Epithelial cell of proximal tubule (primary cell): Measurements from ENCODE around the gene CLIC1. TPM values are rescaled to one million over a fixed set of nuclear protein-coding genes. Genes with fewer than 3 reads are reported as not detected.

Experiments used
- DNase-seq: peaks from one replicate; pipeline ENCODE4 v3.0.0-alpha.2; 2011; ENCODE audit warnings: low read depth
- H3K4me3 ChIP-seq: 2 replicates; pipeline ENCODE4 v1.5.1; 2011; ENCODE audit warnings: low read depth, mild to moderate bottlenecking, low read length
- total RNA-seq: library from RNA; depleted of rRNA; stranded (reverse); fragments of >200 nt; gene quantifications from 2 replicates; pipeline ENCODE4 v1.2.3, GENCODE V29; 2015
- TF ChIP-seq, protein P1 (sequence below): conservative IDR thresholded peaks from 2 replicates; pipeline ENCODE4 v1.5.1; 2012; ENCODE audit warnings: low read depth, mild to moderate bottlenecking, low read length

Gene CLIC1
- total RNA-seq, 1 donor from 2014 or later: 938 TPM

DNA sequence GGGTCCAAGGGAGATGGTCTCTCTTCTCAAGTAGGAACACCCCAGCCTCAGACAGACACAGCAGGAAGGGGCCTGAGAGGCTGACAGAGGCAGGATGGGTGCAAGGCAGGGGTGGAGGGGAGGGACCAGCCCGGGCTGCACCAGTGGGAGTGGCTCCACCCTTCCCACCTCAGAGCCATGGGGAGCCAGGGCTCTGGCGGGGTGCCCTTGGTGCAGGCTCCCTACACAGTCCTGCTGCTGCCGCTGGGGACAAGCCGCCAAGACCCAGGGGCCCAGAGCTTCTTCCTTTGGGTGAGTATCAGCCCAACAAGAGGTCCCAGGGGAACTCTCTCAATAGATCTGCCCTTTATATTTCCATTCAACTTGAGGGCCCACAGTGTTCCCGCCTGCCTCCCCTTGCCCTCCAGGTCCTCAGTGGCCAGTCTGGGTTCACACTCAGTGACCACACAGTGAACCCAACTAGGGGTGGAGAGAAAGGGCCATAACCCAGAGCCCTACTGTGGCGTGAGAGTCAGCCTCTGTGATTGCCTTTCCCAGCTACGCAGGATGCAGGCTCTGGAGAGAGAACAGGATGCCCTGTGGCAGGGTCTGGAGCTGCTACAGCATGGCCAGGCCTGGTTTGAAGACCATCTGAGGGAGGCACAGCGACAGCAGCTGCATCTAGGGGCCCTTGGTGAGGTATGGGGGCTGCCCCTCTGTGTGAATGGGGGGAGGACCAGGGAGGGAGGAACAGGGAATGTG, 26.7 kb upstream of the CLIC1 start:
- no peak overlapping the region for H3K4me3 ChIP-seq
- TF ChIP-seq, protein P1, sequence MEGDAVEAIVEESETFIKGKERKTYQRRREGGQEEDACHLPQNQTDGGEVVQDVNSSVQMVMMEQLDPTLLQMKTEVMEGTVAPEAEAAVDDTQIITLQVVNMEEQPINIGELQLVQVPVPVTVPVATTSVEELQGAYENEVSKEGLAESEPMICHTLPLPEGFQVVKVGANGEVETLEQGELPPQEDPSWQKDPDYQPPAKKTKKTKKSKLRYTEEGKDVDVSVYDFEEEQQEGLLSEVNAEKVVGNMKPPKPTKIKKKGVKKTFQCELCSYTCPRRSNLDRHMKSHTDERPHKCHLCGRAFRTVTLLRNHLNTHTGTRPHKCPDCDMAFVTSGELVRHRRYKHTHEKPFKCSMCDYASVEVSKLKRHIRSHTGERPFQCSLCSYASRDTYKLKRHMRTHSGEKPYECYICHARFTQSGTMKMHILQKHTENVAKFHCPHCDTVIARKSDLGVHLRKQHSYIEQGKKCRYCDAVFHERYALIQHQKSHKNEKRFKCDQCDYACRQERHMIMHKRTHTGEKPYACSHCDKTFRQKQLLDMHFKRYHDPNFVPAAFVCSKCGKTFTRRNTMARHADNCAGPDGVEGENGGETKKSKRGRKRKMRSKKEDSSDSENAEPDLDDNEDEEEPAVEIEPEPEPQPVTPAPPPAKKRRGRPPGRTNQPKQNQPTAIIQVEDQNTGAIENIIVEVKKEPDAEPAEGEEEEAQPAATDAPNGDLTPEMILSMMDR: no peak
- DNase-seq: no peak

DNA sequence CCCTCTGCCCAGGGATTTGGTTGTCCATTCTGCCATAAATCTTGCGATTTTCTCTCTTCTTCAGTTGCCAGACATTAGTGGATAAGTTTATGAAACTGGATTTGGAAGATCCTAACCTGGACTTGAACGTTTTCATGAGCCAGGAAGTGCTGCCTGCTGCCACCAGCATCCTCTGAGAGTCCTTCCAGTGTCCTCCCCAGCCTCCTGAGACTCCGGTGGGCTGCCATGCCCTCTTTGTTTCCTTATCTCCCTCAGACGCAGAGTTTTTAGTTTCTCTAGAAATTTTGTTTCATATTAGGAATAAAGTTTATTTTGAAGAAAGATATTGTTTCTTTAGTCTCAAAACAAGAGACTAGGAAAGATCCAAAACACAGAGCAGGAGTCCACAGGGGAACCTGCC, 26.0 kb upstream of the CLIC1 start, which contains the start of gene SAPCD1:
SAPCD1 (plus strand) TSS at position 301 of the 400 bp plus-strand sequence. CDS start 399 bp downstream, outside the sequence.
- TF ChIP-seq, protein P1: no peak
- no peak within 1 kb of the TSS for H3K4me3 ChIP-seq
- DNase-seq: no peak

DNA sequence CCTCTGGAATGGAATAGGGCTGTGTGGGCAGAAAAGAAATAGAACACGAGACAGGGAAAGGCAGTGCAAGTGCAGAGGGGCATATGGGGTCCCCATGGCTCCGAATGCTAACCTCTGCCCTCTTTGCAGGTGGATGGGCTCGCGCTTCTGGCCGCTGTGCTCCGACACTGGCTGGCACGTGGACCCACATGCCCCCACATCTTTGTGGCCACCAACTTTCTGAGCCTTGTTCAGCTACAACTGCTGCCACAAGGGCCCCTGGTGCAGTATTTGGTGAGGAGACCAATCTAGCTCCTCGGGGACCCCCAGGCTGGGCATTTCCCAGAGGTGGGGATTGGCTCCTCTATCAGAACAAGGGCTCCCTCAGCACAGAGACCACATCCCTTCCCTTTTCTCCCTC, 25.0 kb upstream of the CLIC1 start:
- no peak for DNase-seq
- TF ChIP-seq, protein P1: no peak
- no peak overlapping the region for H3K4me3 ChIP-seq

DNA sequence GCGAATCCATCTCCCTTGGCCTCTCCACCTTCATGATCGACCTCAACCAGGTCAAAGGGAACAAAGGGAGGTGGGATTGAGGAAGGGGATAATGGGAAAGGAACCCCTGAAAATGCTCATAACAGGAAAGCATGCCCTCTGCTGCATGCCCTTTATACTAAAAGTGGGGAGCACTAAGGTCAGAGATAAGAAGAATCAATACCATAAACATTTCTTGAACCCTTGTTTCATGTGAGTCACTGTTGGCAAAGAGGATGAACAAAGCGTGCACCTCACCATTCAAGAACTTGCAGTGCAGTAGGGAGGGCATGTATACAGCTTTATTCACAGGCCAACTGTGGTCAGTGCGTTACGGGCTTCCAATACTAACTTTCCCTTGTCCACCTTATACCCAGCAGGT, 24.5 kb upstream of the CLIC1 start:
- no peak for DNase-seq
- no peak overlapping the region for H3K4me3 ChIP-seq
- TF ChIP-seq, protein P1: no peak

DNA sequence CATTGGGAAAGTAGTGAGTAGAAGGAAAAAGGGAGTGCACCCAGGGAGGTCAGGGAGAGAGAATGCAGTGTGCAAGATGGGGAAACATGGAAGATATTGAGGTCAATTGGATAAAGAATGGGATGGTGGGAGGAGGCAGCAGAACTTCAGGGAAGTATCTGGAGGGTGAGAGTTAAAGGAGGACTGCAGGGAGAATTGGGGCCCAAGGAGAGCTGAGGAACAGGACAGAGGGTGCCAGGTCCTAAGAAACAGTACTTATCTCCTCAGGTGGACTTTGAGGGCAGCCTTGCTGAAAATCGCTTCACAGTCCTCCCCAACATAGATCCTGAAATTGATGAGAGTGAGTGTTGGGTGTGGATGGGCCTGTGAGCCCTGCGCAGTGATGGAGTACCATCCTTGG, 22.0 kb upstream of the CLIC1 start:
- no peak for DNase-seq
- TF ChIP-seq, protein P1: no peak
- no peak overlapping the region for H3K4me3 ChIP-seq

DNA sequence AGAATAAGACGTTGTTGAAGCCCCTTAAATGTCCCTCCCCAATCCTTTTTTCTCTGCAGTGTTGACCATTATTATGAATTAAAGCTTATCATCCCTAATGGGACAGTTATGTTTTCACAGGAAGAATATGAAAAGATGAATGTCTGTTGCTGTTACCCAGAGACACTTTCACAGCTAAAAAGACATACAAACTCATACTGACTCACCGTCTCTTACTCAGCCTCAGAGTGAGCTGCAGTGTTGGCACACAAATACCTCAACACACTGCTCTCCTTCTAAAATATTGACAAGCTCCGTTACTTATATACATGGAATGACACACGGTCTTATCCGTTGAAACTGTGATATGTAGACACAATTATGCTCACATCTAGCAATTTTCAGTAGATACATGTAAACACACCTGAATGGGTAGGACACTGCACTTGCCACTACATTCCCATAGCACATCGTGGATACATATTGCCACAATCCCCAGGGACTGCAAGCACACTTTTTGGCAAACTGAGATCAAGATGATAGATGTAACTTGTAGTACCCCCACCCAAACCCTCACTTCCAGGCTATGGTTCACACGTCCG, 16.5 kb upstream of the CLIC1 start:
- TF ChIP-seq, protein P1: no peak
- DNase-seq: no peak
- no peak overlapping the region for H3K4me3 ChIP-seq
